H1 (cell line): ENCODE results near the gene GOLGA6L10.
"Not testable (repeated sequence)": the region's sequence is repeated elsewhere in the genome, so short reads cannot be mapped to it uniquely, and the experiment has no call there.

ENCODE experiments used
- CEBPB ChIP-seq: IDR thresholded peaks from 2 replicates; pipeline ENCODE4 v1.6.1; 2012; ENCODE audit warnings: low read depth, low read length
- CHD2 ChIP-seq: IDR thresholded peaks from 2 replicates; pipeline ENCODE4 v1.6.1; 2012; ENCODE audit warnings: low read length, improper control_type of control experiment
- CTCF ChIP-seq, 3 experiments: IDR thresholded peaks; 1 replicate in 2 of 3; 2 replicates in 1 of 3; pipeline versions ENCODE4 v1.5.1 to v1.6.1; 2011; ENCODE audit warnings: low read length in 3 of 3, mild to moderate bottlenecking in 3 of 3, inconsistent platforms in 2 of 3, low read depth in 1 of 3, moderate library complexity in 1 of 3; ENCODE audit not compliant: insufficient read depth in 1 of 3; ENCODE audit errors: control extremely low read depth in 1 of 3
- EGR1 ChIP-seq: IDR thresholded peaks from 2 replicates; pipeline ENCODE4 v1.6.1; 2011; ENCODE audit warnings: low read depth, low read length, borderline replicate concordance
- EZH2 ChIP-seq: fragments of 200-600 bp; sonication (generic); IDR thresholded peaks from 2 replicates; pipeline ENCODE4 v1.7.1; 2012; ENCODE audit warnings: low read depth, mild to moderate bottlenecking, moderate library complexity, low read length, inconsistent platforms; ENCODE audit not compliant: severe bottlenecking
- JUN ChIP-seq: IDR thresholded peaks from 2 replicates; pipeline ENCODE4 v1.6.1; 2011; ENCODE audit warnings: low read depth, mild to moderate bottlenecking, improper control_type of control experiment, low read length
- POLR2A ChIP-seq, 2 experiments: IDR thresholded peaks; 1 replicate in 1 of 2; 2 replicates in 1 of 2; pipeline ENCODE4 v1.6.1; 2011; ENCODE audit warnings: low read depth in 2 of 2, low read length in 2 of 2, mild to moderate bottlenecking in 2 of 2; ENCODE audit errors: control extremely low read depth in 1 of 2
- POLR2AphosphoS5 ChIP-seq: IDR thresholded peaks from 2 replicates; pipeline ENCODE4 v1.6.1; 2011; ENCODE audit warnings: low read depth, low read length
- RNF2 ChIP-seq: fragments of 200-900, 300-1000 bp; sonication (generic); IDR thresholded peaks from 2 replicates; pipeline ENCODE4 v1.7.1; 2016; ENCODE audit warnings: borderline replicate concordance, low read depth, mild to moderate bottlenecking, antibody characterized with exemption, low read length; ENCODE audit not compliant: poor library complexity, severe bottlenecking; ENCODE audit errors: missing control alignments
- TEAD4 ChIP-seq: IDR thresholded peaks from 2 replicates; pipeline ENCODE4 v1.6.1; 2012; ENCODE audit warnings: low read depth, low read length, inconsistent platforms, mixed read lengths
- USF2 ChIP-seq: IDR thresholded peaks from 2 replicates; pipeline ENCODE4 v1.6.1; 2011; ENCODE audit warnings: low read length, improper control_type of control experiment

GRCh38 chr15:82338573-82338972 is 10.7 kb downstream of the GOLGA6L10 start:
- TF ChIP-seq EGR1; CTCF (IDR thresholded peaks at IDR 0.05; ENCODE audit: control extremely low read depth in 1 of 3, insufficient read depth in 1 of 3, low read depth in 1 of 3, low read length in 3 of 3); POLR2A (IDR thresholded peaks at IDR 0.05; ENCODE audit: control extremely low read depth in 1 of 2, low read depth in 2 of 2, low read length in 2 of 2); JUN; CHD2; EZH2; POLR2AphosphoS5; CEBPB; USF2; TEAD4; RNF2: not testable (repeated sequence)
